ES-I3 (cell line): ENCODE data around the gene MAGI2.

Source experiments
- H3K36me3 ChIP-seq: 2 replicates; pipeline ENCODE4 v1.6.1; 2013; ENCODE audit warnings: mild to moderate bottlenecking, low read length, control low read depth, moderate library complexity; ENCODE audit not compliant: insufficient read depth
- H3K4me1 ChIP-seq: 2 replicates; pipeline ENCODE4 v1.6.1; 2013; ENCODE audit warnings: mild to moderate bottlenecking, control low read depth, low read length; ENCODE audit not compliant: insufficient read depth
- H3K9ac ChIP-seq: 2 replicates; pipeline ENCODE4 v1.6.1; 2013; ENCODE audit warnings: low read depth, mild to moderate bottlenecking, low read length, moderate library complexity
- H3K9me3 ChIP-seq: 2 replicates; pipeline ENCODE4 v1.6.1; 2013; ENCODE audit warnings: mild to moderate bottlenecking, low read length, moderate library complexity; ENCODE audit not compliant: control insufficient read depth, insufficient read depth

MAGI2 gene

DNA sequence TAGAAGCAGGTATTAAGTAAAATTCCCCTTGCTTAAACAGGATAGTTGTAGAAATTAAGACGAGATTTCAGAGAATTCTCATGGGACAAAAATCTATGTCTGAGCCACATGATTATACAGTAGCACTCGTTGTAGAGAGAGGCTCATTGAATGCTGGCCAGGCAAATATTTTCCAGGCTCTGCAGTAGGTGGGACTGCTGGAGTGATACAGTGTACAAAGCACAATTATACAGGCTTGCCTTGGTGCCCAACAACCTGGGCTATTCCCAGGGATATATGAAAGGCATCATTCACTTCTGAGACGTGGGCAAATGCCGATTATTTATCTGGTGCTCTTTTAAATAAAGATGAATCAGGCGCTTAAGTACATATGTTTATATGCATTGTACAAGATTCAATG, 1274.3 kb downstream of the MAGI2 start:
- H3K9me3 ChIP-seq: no peaks in the 10 kb centered on the region
- H3K9ac ChIP-seq: no peak overlapping the region
- no peaks in the 10 kb centered on the region for H3K36me3 ChIP-seq
- no peaks in the 10 kb centered on the region; the same call in 1 of the 2 replicates for H3K4me1 ChIP-seq

DNA sequence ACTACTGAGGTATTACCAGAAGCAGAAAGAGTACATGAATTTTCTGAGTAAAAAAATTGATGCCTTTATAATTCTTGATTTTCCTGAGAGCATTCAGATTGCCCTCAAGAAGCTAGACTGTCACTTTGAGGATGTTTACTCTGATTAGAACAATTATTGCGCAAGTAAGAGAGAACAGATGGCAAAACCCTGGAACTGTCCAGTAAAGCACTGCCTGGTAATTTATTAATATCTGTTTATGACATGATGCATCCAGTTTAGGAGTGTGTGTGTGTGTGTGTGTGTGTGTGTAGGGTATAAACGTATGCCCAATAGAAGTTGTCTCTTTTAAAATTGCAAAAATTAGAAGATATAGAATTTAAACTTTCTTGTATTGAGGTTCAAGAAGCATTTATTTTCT, 1275.1 kb downstream of the MAGI2 start:
- Histone ChIP-seq H3K9ac (no peak overlapping the region), H3K36me3 (no peaks in the 10 kb centered on the region)

GRCh38 chr7:78176171-78176570, 1277.3 kb downstream of the MAGI2 start:
- Histone ChIP-seq H3K36me3 (no peaks in the 10 kb centered on the region), H3K4me1 (peaks cover 15% of the 10 kb centered on the region), H3K9me3 (no peaks in the 10 kb centered on the region), H3K9ac (no peak overlapping the region)

More for the DNA sequence above, 1275.1 kb downstream of the MAGI2 start:
- H3K4me1 ChIP-seq: no peaks in the 10 kb centered on the region; the same call in 1 of the 2 replicates
- no peaks in the 10 kb centered on the region for H3K9me3 ChIP-seq

DNA sequence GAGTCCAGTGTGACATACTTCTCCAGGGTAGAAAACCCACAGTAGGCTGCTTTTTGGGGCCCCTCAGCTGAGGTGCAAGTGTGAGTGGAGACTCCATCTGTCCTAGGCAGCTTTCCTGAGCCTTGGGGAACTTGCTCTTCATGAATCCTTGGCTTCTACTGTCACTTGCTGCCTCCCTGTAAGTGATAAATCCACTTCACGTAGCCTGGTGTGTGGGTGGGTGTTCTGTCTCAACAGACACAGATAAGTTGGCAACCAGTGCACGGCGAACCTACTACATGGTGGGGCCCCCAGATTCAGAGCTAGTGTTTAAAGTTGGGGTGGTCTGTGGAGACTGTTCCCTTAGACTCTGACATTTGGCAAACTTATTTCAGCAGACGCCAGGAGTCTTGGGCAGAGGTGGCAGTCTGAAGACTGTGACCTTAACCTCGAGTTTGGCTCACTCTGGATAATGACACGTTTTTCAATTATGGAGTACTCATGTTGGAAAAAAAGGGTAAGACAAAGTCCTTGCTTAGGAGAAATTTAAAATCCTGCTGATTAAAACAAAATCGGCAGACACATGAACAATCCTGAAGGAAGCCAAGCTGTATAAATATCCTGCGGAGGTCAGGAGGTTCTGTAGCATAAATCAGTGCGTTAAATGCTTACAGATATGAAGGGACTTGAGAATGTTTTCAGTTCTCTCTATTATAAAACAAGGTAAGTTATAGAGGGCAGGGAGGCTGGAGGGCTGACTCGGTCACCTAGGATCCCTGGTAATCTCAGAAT, 1278.0 kb downstream of the MAGI2 start:
- Histone ChIP-seq H3K9me3 (no peaks in the 10 kb centered on the region), H3K4me1 (peaks cover 15% of the 10 kb centered on the region), H3K9ac (no peak overlapping the region), H3K36me3 (no peaks in the 10 kb centered on the region)

DNA sequence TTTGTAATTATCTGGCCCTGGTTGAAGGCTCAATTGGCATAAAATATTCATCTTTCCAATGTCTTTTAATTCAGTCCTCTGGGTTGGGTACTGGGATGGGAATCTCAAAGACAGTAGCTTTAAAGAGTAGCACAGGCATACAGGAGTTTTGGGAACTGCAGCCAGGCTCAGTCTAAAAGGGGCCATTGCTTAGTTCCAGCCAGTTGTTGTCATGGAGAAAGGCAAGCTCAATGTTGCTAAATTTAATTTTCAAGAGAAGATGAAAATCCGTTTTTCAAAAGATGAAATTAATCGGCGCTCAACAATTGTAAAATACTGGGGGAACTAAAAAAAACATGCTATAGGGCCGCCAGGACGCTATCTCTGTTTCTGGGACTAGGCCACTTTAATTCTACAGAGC, 1279.8 kb downstream of the MAGI2 start:
- Histone ChIP-seq H3K36me3 (no peaks in the 10 kb centered on the region), H3K4me1 (peaks cover 15% of the 10 kb centered on the region), H3K9me3 (no peaks in the 10 kb centered on the region), H3K9ac (no peak overlapping the region)

GRCh38 chr7:78172933-78173591, 1280.4 kb downstream of the MAGI2 start:
- no peaks in the 10 kb centered on the region for H3K9me3 ChIP-seq
- no peaks in the 10 kb centered on the region for H3K36me3 ChIP-seq
- no peak overlapping the region for H3K9ac ChIP-seq
- H3K4me1 ChIP-seq: peaks cover 15% of the 10 kb centered on the region

DNA sequence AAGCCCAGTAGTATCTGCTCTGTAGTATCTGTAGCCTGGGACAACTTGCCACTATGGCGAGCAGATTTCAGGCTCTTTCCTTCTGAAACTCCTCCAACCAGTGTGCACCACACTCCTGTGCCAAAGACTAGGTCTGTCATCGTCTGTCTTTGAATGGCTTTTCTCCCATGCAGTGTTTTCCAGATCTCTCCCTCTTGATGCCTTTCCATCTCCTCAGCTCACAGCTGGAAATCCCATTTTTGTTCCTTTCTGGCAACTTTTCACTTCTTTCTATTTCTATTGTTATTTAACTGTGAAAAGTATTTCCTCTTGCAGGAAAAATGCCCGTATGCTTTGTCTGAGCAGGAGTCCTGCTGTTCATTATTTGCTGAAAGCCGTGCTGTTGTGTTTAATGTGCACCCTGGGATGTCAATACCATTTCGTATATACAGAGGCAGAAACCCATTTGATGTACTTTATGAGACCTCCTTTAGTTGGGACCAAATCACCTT, 1281.2 kb downstream of the MAGI2 start:
- Histone ChIP-seq H3K4me1 (peaks cover 15% of the 10 kb centered on the region), H3K9ac (no peak overlapping the region), H3K9me3 (no peaks in the 10 kb centered on the region), H3K36me3 (no peaks in the 10 kb centered on the region)

DNA sequence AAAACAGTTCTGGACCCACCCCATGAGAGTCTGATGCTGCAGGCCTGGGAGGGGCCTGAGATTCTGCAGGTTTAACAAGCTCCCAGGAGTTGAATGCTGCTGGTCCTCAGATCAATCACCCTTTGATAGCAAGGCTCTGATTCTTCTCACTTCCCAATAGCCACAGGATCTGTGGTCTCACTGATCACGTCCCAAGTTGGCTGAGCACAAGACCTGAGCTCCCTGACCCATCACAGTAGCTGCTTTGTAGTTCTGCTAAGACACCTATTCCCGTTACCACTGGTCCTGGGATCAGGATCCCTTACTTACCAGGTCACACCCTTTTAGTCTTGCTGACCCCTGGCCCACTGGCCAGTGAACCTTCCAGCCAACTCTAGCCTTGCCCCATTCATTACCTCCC, 1282.1 kb downstream of the MAGI2 start:
- H3K9ac ChIP-seq: no peak overlapping the region
- H3K4me1 ChIP-seq: peaks cover 15% of the 10 kb centered on the region
- no peaks in the 10 kb centered on the region for H3K9me3 ChIP-seq
- no peaks in the 10 kb centered on the region for H3K36me3 ChIP-seq

- no peaks in the 10 kb centered on the region for H3K36me3 ChIP-seq
- peaks cover 18% of the 10 kb centered on the region for H3K4me1 ChIP-seq
- no peak overlapping the region for H3K9ac ChIP-seq
- no peaks in the 10 kb centered on the region for H3K9me3 ChIP-seq
These were observed 1282.7 kb downstream of the MAGI2 start for GRCh38 chr7:78170815-78171214.

GRCh38 chr7:78169992-78170391, 1283.5 kb downstream of the MAGI2 start:
- H3K36me3 ChIP-seq: no peaks in the 10 kb centered on the region
- H3K9me3 ChIP-seq: no peaks in the 10 kb centered on the region
- H3K4me1 ChIP-seq: peaks cover 27% of the 10 kb centered on the region
- H3K9ac ChIP-seq: no peak overlapping the region

GRCh38 chr7:78168865-78169264, 1284.6 kb downstream of the MAGI2 start:
- peaks cover 27% of the 10 kb centered on the region for H3K4me1 ChIP-seq
- H3K9ac ChIP-seq: no peak overlapping the region
- no peaks in the 10 kb centered on the region for H3K9me3 ChIP-seq
- H3K36me3 ChIP-seq: no peaks in the 10 kb centered on the region

DNA sequence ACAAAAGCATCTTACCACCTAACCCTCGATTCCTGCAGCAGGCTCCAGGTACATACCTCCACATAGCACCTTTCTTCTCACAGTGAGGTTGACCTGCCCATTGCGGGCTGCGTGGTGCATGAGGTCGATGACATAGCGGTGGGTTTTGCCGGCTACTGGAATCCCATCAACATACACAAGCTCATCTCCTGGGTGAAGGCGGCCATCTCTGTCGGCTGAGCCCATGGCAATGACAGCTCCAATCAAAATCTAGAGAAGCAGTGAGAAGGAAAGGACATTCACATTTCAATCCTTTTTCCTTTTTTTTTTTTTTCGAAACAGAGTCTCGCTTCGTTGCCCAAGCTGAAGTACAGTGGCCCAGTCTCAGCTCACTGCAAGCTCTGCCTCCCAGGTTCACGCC, 1285.6 kb downstream of the MAGI2 start:
- peaks cover 26% of the 10 kb centered on the region for H3K4me1 ChIP-seq
- no peaks in the 10 kb centered on the region for H3K36me3 ChIP-seq
- H3K9ac ChIP-seq: no peak overlapping the region
- no peaks in the 10 kb centered on the region for H3K9me3 ChIP-seq

DNA sequence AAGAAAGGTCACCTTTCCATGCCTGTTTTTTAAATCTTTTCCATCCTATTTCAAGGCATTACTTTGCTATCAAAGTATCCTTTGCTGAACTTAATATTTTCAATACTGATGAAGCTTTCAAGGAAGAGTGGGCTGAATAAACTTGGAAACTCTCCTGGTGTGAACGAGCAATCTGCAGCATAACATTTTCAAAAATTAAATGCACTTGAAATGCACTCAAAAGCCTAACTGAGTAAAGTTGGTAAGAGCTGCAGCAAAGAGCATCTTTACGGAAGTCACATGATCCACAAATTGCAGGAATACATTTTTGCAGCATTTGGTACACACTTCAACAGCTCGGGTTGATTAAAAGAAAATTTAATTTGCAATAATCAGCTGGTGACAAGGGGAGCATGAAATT, 1287.6 kb downstream of the MAGI2 start:
- H3K4me1 ChIP-seq: peaks cover 11% of the 10 kb centered on the region
- no peaks in the 10 kb centered on the region for H3K9me3 ChIP-seq

GRCh38 chr7:78165454-78165853, 1288.0 kb downstream of the MAGI2 start:
- Histone ChIP-seq H3K36me3 (no peaks in the 10 kb centered on the region), H3K4me1 (peaks cover 11% of the 10 kb centered on the region), H3K9me3 (no peaks in the 10 kb centered on the region), H3K9ac (no peak overlapping the region)

More for the DNA sequence above, 1287.6 kb downstream of the MAGI2 start:
- no peaks in the 10 kb centered on the region for H3K36me3 ChIP-seq
- no peak overlapping the region for H3K9ac ChIP-seq

DNA sequence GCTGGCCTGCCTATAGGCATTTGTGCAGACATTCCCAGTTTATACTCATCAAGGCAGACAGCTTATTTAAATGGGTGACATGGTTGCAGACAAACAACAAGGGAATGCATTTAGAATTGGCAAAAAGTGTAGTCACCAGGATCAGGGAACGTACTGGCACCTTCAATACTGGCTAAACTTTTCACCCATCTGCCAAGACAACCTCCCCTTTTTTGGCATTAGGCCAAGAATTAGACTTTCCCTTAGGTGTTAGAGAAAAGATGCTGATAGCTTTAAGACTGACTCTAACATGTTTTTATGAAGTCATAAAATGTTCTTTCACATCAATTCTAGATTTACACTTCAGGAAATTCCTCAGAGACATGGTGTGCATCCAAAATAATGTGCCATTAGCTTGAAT, 1289.0 kb downstream of the MAGI2 start:
- Histone ChIP-seq H3K36me3 (no peaks in the 10 kb centered on the region), H3K9me3 (no peaks in the 10 kb centered on the region), H3K4me1 (peaks cover 20% of the 10 kb centered on the region), H3K9ac (no peak overlapping the region)
